ENCODE measurements around the gene IFNG.

Gene IFNG

DNA sequence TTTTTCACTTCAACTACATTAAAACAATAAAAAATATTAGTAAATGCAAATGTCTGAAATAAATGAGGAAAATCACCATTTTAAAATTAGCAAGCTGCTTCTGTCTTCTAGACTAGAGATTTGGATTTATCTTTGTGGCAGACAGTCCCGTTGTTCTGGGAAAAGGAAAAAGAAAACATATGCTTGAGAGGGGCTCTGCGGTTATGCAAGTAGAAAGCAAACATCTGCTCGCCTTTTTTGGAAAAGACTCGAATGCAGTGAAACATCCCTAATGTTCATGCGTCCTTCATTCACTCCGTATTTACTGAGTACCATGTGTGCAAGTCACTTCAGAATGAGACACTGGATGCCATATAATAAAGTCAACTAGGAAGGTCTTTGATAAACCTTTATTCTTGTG, 44.9 kb downstream of the IFNG start:
- no peak for DNase-seq (ENCODE audit: low read depth)

DNA sequence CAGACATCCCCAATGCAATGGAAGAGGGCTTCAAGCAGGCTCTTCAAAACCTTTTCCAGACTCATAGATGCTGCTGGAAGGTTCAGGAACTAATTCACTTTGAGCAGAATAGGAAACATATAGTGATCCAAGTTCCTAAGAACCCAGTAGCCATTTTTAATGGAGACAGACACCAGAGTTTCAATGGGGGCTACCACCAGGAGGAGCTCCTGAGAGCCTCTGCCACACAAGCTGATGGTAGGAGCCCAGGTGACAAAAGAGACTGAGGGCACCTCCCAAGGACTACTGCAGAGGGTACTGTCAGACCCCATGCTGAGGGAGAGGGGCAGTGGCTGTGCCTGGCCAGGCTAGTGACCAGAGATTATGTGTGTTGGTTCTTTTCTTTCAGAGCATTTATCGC, 45.9 kb downstream of the IFNG start:
- DNase-seq (ENCODE audit: low read depth): no peak

DNA sequence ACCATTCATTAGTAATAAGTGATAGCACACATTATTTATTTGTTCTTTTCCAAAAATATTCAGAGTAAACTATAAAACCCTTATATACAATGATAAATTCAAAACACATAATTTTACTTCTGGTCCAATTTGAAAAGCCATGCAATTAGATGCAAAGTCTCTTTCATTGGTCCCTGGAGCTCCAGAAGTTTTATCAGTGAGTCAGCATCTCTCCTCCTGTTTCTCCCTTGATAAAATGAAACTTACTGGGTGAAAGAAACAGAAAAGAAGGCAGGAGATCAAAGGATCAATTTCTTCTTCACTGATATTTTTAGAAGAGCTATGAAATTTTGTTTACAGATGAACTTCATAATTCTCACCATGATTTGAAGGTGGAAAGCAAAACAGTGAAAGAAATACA, 47.5 kb downstream of the IFNG start:
- no peak for DNase-seq (ENCODE audit: low read depth)

DNA sequence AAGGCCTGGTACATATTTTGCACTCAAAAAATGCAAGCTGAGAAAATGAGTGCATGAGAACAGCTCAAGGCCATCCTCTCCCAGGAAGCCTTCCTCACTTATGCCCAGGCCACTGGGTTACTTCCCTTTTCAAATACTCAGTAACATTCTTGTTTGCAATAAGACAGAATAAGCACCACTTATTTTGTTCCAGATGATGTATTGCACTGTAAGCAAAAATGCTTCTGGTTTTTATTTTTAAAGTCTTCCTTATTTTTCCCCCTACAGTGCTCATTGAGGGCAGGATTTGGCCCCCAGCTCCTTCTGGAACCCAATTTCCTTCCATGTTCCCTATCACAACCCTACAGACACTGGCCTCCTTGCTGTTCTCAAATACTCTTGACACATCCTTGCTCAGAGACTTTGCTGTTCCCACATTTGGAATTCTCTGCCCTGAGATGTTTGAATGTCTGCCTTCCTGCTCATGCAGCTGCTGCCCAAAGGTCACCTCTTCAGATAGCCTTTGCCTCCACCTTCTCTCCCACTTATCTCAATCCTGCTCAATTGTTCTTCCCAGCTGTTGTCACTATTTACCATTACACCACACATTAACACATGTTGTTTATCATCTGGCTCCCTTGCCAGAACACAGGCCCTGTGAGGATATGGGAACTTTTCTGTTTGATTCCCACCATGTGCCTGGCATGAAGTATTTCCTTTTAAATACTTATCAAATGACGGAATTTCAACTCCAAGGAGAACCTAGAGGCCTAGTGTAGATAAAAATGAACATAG, 49.9 kb downstream of the IFNG start:
- no peak for DNase-seq (ENCODE audit: low read depth)

DNA sequence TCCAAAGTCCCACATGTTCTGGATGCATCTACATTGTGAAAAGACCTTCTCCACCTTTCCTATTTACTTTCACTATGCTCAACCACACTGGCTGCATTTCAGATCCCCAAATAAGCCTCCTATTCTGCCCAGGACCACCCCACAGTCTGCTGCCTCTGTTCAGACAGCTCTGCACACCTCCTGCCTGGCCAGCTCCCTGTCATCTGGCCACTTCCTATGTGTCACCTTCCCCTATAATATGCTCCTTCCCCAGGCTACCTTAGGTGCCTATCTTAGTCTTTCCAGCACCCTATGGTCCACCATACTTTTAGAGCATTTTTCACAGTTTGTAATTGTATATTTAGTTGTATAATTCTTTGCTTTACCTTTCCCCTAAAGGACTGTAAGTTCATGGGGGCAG, 50.5 kb downstream of the IFNG start:
- DNase-seq (ENCODE audit: low read depth): no peak

DNA sequence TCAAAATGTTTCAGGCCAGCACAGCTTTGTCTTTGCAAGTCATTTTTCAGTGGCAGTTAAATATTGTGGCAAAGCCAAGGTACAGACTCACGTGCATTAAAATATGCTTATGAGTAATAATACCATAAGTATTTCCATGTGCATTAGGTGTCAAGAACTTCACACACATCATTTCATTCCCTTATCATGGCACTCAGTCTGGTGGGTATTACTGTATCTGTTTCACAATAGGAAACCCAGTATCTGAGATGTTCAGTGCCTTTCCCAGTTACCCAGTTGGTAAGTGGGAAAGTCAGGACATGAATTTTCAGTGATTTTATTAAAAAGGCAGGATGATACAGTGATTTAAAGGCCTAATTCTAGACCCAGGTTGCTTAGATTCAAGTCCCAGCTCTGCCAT, 52.9 kb downstream of the IFNG start:
- no peak for DNase-seq (ENCODE audit: low read depth)

DNA sequence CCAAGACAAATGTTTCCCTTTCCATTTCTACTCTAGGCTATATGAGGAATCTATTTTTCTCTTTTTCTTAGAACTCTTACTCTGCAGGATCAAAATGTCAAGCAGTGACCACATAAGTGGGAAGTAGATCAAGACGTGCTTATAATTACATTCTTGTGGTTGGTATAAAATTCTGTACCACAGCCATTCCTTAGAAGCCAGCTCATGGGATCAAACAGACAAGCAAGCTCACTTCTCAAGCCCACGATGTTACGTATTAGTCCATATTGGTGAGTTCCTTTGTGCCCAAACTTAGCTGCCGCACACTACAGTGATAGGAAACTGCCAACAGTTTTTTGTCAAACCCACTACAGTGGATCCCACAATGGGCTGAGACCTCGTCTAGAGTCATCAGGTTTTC, 53.4 kb downstream of the IFNG start:
- peak; percentile 11 for DNase-seq (ENCODE audit: low read depth)
